Astrocyte (in vitro differentiated cells and primary cell): ENCODE measurements around the gene RTTN.

Experiments
- EZH2 ChIP-seq: IDR thresholded peaks from 2 replicates; pipeline ENCODE4 v1.6.1; 2012; ENCODE audit warnings: mild to moderate bottlenecking, low read length, inconsistent platforms; ENCODE audit not compliant: insufficient read depth
- TF ChIP-seq, protein P1 (sequence below): IDR thresholded peaks from 2 replicates; pipeline ENCODE4 v1.5.1; 2011; ENCODE audit warnings: low read depth, mild to moderate bottlenecking, inconsistent platforms, low read length, moderate library complexity; ENCODE audit not compliant: insufficient read depth

GRCh38 chr18:70195852-70196434, 9.5 kb downstream of the RTTN start:
- TF ChIP-seq, protein P1, sequence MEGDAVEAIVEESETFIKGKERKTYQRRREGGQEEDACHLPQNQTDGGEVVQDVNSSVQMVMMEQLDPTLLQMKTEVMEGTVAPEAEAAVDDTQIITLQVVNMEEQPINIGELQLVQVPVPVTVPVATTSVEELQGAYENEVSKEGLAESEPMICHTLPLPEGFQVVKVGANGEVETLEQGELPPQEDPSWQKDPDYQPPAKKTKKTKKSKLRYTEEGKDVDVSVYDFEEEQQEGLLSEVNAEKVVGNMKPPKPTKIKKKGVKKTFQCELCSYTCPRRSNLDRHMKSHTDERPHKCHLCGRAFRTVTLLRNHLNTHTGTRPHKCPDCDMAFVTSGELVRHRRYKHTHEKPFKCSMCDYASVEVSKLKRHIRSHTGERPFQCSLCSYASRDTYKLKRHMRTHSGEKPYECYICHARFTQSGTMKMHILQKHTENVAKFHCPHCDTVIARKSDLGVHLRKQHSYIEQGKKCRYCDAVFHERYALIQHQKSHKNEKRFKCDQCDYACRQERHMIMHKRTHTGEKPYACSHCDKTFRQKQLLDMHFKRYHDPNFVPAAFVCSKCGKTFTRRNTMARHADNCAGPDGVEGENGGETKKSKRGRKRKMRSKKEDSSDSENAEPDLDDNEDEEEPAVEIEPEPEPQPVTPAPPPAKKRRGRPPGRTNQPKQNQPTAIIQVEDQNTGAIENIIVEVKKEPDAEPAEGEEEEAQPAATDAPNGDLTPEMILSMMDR: peak; percentile 90
- TF ChIP-seq EZH2: no peak
